Vagina (tissue), 2 donors: Measurements from ENCODE around the gene RASSF9. TPM values are rescaled to one million over a fixed set of nuclear protein-coding genes. Genes with fewer than 3 reads are reported as not detected.

Experiments
- DNase-seq, 2 donors: peaks; one replicate each; pipeline ENCODE4 v3.0.0-alpha.2; 2017; ENCODE audit errors: extremely low spot score in 2 of 2
- H3K27ac ChIP-seq: fragments of 200-600 bp; sonication (generic); one replicate; pipeline ENCODE4 v1.5.1; 2019
- H3K27me3 ChIP-seq: fragments of 200-600 bp; sonication (generic); one replicate; pipeline ENCODE4 v1.5.1; 2019
- H3K36me3 ChIP-seq, 2 donors: fragments of 200-600 bp; sonication (generic); one replicate each; pipeline ENCODE4 v1.5.1; 2017 to 2019
- H3K4me1 ChIP-seq: fragments of 200-600 bp; sonication (generic); one replicate; pipeline ENCODE4 v1.5.1; 2019
- H3K4me3 ChIP-seq, 2 donors: fragments of 200-600 bp; sonication (generic); 1 replicate in 1 of 2; 2 replicates in 1 of 2; pipeline ENCODE4 v1.5.1; 2016 to 2019
- H3K9me3 ChIP-seq: fragments of 200-600 bp; sonication (generic); one replicate; pipeline ENCODE4 v1.5.1; 2019
- CTCF ChIP-seq, 3 experiments: fragments of 450-650 bp in 2 of 3; fragments of 200-600 bp in 1 of 3; sonication (generic) in 1 of 3; IDR thresholded peaks; one replicate each; pipeline ENCODE4 v1.5.1; 2017 to 2019; ENCODE audit warnings: antibody characterized with exemption in 3 of 3, mild to moderate bottlenecking in 2 of 3, moderate library complexity in 2 of 3
- POLR2A ChIP-seq, 2 donors: fragments of 450-650 bp; IDR thresholded peaks; one replicate each; pipeline ENCODE4 v1.6.1; 2017; ENCODE audit warnings: antibody characterized with exemption in 2 of 2, mild to moderate bottlenecking in 2 of 2, moderate library complexity in 2 of 2
- POLR2AphosphoS5 ChIP-seq, 2 donors: sonication (generic); formaldehyde crosslinking; IDR thresholded peaks; one replicate each; pipeline ENCODE4 v1.9.0; 2017; ENCODE audit warnings: antibody characterized with exemption in 2 of 2, mild to moderate bottlenecking in 2 of 2, low read depth in 1 of 2; ENCODE audit not compliant: insufficient read depth in 1 of 2
- intact Hi-C: fragments of 100-400 bp; cut with DNase I; formaldehyde crosslinking; loops from one replicate; pipeline ENCODE4 v1.15.1; 2023
- total RNA-seq: library from RNA; depleted of rRNA; stranded (reverse); fragments of >200 nt; gene quantifications from one replicate; pipeline ENCODE4 v1.2.3, GENCODE V29; 2016

The RASSF9 gene
- total RNA-seq, 1 donor from 2014 or later: 1.7 TPM

DNA sequence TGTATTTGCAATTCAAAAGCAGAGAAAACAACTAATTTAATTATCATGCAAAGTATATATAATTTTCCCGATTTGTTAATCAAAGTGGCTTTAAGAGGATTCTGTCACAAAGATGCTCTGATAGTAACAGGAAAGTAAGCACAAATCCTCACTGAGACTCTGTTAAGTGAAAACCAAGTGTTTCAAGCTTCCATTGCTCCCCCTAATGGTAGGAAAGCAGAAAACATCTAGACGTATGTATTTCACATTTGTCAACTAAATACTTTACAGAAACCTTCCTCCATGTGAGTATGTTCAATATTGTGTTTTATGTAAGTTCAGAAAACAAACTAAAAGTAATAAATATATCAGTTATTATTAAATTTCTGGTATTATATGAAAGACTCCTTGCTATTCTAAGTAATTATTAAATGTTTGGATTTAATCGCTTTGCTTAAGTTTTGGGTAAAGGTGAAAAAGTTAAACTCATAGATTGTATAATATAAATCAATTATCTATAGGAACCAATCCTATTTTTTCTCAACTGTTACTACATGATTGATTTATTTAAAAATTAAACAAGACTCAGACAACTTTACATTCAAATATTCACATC lies 36.4 kb upstream of the RASSF9 start:
- no peaks in the 10 kb centered on the region for H3K27me3 ChIP-seq
- no peaks in the 10 kb centered on the region for H3K9me3 ChIP-seq
- intact Hi-C loops: no loop called here
- H3K4me3 ChIP-seq: no peak overlapping the region
- DNase-seq: no peak
- peak; percentile 52 to 60 (median 54) for TF ChIP-seq CTCF (IDR thresholded peaks at IDR 0.05)
- no peak for TF ChIP-seq POLR2AphosphoS5 (IDR thresholded peaks at IDR 0.05; ENCODE audit: insufficient read depth in 1 of 2, low read depth in 1 of 2)
- no peaks in the 10 kb centered on the region for H3K4me1 ChIP-seq
- no peaks in the 10 kb centered on the region for H3K36me3 ChIP-seq
- no peak overlapping the region for H3K27ac ChIP-seq

DNA sequence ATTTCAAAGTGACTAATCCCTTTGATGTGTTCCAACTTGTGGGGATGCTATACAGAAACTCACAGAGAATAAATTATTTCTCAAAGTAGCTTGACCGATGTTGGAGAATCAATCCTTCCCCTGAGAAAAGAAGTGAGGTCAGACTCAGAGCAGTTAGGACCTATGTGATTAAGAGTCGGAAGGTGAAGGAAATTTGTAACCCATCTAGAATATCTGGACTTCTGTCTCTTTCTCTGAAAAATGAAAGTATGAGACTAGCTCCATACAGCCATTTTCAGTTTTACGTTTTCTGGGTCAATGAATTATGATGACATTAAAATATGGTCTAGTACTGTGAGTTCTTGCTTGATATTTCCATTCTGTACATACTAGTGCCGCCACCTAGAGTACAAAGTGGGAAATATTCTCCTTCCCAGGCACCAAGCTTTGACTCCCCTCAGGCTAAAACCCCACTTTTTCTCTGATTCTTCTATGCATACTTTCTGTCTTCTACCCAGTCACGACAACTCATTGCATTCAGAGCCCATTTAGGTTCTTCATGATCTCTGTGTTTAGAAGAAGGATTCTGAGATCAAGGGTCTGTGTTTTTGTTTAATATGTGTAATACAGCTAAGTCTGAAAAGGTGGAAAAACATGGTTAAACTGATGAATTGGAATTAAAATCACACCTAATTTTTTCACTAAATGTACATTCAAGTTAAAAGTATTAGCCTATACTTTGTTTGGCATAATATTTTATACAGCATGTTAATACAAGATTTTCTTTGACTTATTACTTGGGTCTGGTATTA lies 31.0 kb upstream of the RASSF9 start:
- Histone ChIP-seq H3K9me3 (no peaks in the 10 kb centered on the region), H3K27ac (no peak overlapping the region), H3K4me3 (no peak overlapping the region), H3K4me1 (peaks cover 7% of the 10 kb centered on the region), H3K36me3 (no peaks in the 10 kb centered on the region), H3K27me3 (no peaks in the 10 kb centered on the region)
- intact Hi-C loops: loop anchor here (5.0 to 10.0 kb wide), 2 partner anchors 292 to 395 kb away; no protein-coding TSS in a partner anchor
- DNase-seq: no peak
- peak; percentile 62 to 80 (median 79) for TF ChIP-seq CTCF (IDR thresholded peaks at IDR 0.05)
- TF ChIP-seq POLR2A (IDR thresholded peaks at IDR 0.05): no peak
- no peak for TF ChIP-seq POLR2AphosphoS5 (IDR thresholded peaks at IDR 0.05; ENCODE audit: insufficient read depth in 1 of 2, low read depth in 1 of 2)

DNA sequence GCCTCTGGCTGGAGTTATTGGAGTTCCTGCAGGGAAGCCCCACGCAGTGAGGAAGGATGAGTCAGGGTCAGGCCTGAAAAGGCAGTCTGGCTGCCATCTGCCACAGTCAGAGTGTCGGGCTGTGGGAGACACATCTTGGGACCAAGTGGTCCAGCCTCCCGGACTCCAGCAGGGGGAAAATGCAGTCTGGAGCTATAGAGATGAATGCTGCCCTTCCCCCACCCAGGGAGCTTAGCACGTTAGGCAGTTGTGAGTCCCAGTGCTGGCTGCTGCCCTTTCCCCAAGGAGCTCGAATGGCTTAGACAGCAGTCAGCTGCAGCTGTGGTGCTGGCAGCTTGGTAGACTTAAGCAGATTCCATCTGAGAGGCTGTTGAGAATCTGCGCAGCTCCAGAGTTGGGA lies 29.7 kb upstream of the RASSF9 start:
- no peaks in the 10 kb centered on the region for H3K9me3 ChIP-seq
- no peak overlapping the region for H3K4me3 ChIP-seq
- peaks cover 7% of the 10 kb centered on the region for H3K4me1 ChIP-seq
- H3K27me3 ChIP-seq: no peaks in the 10 kb centered on the region
- intact Hi-C loops: loop anchor here (5.0 to 10.0 kb wide), 2 partner anchors 291 to 394 kb away; no protein-coding TSS in a partner anchor
- no peak for DNase-seq
- no peak overlapping the region for H3K27ac ChIP-seq
- TF ChIP-seq CTCF (IDR thresholded peaks at IDR 0.05) (no peak), POLR2AphosphoS5 (IDR thresholded peaks at IDR 0.05; ENCODE audit: insufficient read depth in 1 of 2, low read depth in 1 of 2) (no peak), POLR2A (IDR thresholded peaks at IDR 0.05) (no peak)
- no peaks in the 10 kb centered on the region for H3K36me3 ChIP-seq

DNA sequence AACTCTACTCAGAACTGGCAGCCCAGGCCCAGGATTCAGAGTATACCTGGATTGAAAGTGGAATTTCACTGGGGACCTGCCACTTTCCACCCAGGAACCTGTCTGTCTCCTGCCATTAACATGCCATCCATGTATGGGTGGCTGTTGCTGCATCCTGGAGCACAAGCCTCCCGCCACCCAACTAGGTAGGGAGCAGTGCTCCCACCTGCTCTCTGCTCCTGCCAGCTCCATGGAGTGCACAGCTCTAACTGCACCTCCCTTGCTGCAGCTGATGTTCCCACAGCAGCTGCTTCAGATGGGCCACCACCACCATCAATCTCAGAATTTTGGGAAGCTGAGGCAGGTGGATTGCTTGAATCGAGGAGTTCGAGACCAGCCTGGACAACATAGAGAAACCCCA lies 20.8 kb upstream of the RASSF9 start:
- H3K4me1 ChIP-seq: no peaks in the 10 kb centered on the region
- H3K27ac ChIP-seq: no peak overlapping the region
- no peaks in the 10 kb centered on the region for H3K27me3 ChIP-seq
- H3K4me3 ChIP-seq: no peak overlapping the region
- H3K9me3 ChIP-seq: no peaks in the 10 kb centered on the region
- intact Hi-C loops: no loop called here
- DNase-seq: no peak
- no peaks in the 10 kb centered on the region for H3K36me3 ChIP-seq
- TF ChIP-seq CTCF (IDR thresholded peaks at IDR 0.05): no peak
- TF ChIP-seq POLR2AphosphoS5 (IDR thresholded peaks at IDR 0.05; ENCODE audit: insufficient read depth in 1 of 2, low read depth in 1 of 2): no peak
- no peak for TF ChIP-seq POLR2A (IDR thresholded peaks at IDR 0.05)

GRCh38 chr12:85855305-85855704 lies 19.1 kb upstream of the RASSF9 start:
- DNase-seq: no peak
- Histone ChIP-seq H3K9me3 (no peaks in the 10 kb centered on the region), H3K36me3 (no peaks in the 10 kb centered on the region), H3K27me3 (no peaks in the 10 kb centered on the region), H3K4me3 (no peak overlapping the region), H3K4me1 (no peaks in the 10 kb centered on the region), H3K27ac (no peak overlapping the region)
- no peak for TF ChIP-seq POLR2A (IDR thresholded peaks at IDR 0.05)
- no peak for TF ChIP-seq POLR2AphosphoS5 (IDR thresholded peaks at IDR 0.05; ENCODE audit: insufficient read depth in 1 of 2, low read depth in 1 of 2)
- no peak for TF ChIP-seq CTCF (IDR thresholded peaks at IDR 0.05)
- intact Hi-C loops: no loop called here
